ENCODE results near the gene IL4R.
"Not testable (repeated sequence)": the region's sequence is repeated elsewhere in the genome, so short reads cannot be mapped to it uniquely, and the experiment has no call there.

The IL4R gene

DNA sequence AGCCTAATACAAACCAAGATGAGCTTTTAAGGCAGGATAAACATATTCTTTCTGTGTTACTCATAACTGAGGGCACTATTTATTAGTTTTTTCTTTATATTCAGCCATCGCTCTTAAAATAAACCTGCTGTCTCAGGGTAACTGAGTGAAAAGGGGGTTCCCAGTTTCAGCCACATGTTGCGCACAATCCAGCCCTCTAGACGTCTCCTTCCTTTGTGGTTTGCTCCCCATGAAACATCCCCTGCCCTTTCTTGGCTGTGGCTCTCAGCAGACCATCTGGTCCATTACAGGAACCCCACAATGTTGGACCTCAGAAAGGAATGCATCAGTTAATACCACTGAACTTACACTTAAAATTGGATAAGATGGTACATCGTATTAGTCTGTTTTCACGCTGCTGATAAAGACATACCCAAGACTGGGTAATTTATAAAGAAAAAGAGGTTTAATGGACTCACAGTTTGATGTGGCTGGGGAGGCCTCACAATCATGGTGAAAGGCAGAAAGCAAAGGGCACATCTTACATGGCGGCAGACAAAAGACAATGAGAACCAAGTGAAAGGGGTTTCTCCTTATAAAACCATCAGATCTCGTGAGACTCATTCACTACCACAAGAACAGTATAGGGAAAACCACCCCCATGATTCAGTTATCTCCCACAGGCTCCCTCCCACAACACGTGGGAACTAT lies 75.6 kb downstream of the IL4R start:
- peaks cover 1% of the 10 kb centered on the region for H3K4me1 Mint-ChIP-seq
- ATAC-seq (ENCODE audit: low read depth), result peak; percentile 26

DNA sequence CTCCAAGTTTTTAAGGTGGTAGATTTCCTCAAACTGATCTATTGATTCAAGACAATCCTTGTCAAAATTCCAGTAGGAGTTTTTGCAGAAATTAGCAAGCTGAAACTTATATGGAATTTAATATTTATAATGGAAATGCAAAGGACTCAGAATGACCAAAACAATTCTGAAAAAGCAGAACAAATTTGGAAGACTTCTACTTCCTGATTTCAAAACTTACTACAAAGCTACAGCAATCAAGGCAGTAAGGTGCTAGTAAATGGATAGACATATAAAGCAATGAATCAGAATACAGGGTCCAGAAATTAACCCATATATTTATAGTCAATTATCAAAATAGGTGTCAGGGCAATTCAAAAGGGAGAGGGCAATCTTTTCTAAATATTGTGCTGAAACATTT lies 76.4 kb downstream of the IL4R start:
- Mint-ChIP-seq H3K27ac (no peak overlapping the region), H3K4me3 (no peak overlapping the region), H3K27me3 (peaks cover 16% of the 10 kb centered on the region), H3K9me3 (peaks cover 29% of the 10 kb centered on the region), H3K4me1 (no peaks in the 10 kb centered on the region), H3K36me3 (peaks cover 11% of the 10 kb centered on the region)
- no peak for ATAC-seq (ENCODE audit: low read depth)
- DNase-seq (ENCODE audit: low spot score in 2 of 2), result no peak

More for the DNA sequence above, 75.6 kb downstream of the IL4R start:
- DNase-seq (ENCODE audit: low spot score in 2 of 2), result no peak
- Mint-ChIP-seq H3K27ac (no peak overlapping the region), H3K9me3 (peaks cover 25% of the 10 kb centered on the region), H3K4me3 (no peak overlapping the region), H3K27me3 (peaks cover 16% of the 10 kb centered on the region), H3K36me3 (peaks cover 10% of the 10 kb centered on the region)

DNA sequence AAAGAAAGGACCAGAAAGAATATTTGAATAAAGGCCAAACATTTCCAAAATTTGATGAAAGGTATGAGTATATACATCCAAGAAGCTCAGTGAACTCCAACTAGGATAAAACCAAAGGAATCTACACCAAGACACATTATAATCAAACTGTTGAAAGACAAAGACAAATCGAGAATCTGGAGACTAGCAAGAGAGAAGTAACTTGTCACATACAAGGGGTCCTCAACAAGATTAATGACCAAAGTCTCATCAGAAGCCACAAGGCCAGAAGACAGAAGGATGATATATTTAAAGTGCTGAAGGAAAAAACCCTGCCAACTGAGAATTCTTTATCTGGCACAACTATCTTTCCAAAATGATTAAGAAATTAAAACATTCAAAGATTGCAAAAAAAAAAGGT lies 78.9 kb downstream of the IL4R start:
- Mint-ChIP-seq H3K4me3 (no peak overlapping the region), H3K9me3 (peaks cover 36% of the 10 kb centered on the region), H3K27ac (no peak overlapping the region), H3K4me1 (peaks cover 3% of the 10 kb centered on the region), H3K36me3 (peaks cover 11% of the 10 kb centered on the region), H3K27me3 (peaks cover 12% of the 10 kb centered on the region)
- ATAC-seq (ENCODE audit: low read depth) (no peak), DNase-seq (ENCODE audit: low spot score in 2 of 2) (no peak)

DNA sequence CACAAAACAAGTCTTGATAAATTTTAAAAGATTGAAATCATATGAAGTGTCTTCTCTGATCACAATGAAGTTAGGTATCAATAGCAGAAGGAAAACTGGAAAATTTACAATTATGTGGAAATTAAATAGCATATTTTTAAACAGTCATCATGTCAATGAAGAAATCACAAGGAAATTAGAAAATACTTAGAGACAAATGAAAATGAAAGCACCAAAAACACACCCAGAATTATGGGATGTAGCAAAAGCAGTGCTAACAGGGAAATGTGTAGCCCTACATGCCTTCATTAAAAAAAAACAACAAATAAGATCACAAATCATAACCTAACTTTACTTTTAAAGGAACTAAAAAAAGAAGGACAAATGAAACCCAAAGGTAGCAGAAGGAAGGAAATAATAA lies 80.7 kb downstream of the IL4R start:
- Mint-ChIP-seq H3K27me3 (peaks cover 6% of the 10 kb centered on the region), H3K27ac (no peak overlapping the region), H3K4me3 (no peak overlapping the region), H3K36me3 (peaks cover 11% of the 10 kb centered on the region), H3K9me3 (peaks cover 36% of the 10 kb centered on the region), H3K4me1 (peaks cover 11% of the 10 kb centered on the region)
- ATAC-seq (ENCODE audit: low read depth) (no peak), DNase-seq (ENCODE audit: low spot score in 2 of 2) (no peak)

DNA sequence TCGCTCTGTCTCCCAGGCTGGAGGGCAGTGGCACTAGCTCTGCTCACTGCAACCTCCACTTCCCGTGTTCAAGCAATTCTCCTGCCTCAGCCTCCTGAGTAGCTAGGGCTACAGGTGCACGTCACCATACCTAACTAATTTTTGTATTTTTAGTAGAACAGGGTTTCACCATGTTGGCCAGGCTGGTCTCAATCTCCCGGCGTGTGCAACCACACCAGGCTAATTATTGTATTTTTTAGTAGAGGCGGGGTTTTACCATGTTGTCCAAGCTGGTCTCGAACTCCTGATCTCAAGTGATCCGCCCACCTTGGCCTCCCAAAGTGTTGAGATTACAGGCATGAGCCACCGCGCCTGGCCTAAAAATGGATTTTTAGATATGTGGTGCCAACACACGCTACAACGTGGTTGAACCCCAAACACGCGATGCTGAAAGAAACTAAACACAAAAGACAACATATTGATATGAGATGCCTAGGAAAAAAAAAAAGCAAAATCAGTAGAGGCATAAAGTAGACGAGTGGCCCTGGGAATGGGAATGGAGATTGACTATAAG lies 84.6 kb downstream of the IL4R start:
- peak overlapping the region; percentile 54 for H3K4me3 Mint-ChIP-seq

DNA sequence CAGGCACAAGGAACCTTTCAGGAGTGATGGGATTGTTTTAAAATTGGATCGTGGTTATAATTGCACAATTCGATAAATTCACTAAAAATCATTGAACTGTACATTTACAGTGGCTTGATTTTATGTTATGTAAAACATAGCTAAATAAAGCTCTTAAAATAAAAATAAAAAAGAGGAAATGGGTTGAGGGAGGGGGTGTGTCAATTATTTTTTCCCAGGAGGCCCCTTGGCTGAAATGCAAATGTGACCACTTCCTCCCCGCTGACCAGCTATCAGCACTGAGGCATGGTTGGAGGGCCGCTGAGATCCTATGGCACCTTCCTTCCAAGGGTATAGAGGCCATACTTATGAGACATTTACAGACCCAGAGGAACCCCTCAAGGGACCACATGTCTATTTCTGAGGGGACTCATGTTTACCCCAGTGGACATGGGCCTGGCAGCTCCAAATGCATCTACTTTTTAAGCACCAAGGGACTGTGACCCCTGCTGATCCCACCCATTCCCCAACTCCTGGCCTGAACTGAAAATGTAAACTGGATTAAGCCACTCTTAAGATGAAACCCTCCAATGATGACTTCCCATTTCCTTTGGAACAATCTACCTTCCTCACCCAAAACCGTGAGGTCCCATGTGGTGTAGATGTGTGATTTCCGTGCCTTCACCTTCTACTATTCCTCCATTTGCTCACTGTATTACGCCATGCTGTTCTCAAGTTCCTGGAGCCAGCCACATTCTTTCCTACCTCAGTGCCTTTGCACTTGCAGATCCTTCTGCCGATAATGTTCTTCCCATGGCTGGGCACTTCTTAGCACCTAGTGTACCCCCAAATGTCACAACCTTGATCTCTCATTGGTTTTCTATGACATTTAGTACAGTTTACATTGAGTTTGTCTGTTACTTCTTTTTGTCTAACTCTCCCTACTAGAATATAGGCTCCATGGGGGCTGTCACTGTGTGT lies 85.4 kb downstream of the IL4R start:
- Mint-ChIP-seq H3K4me1 (peaks cover 49% of the 10 kb centered on the region), H3K27me3 (peaks cover 3% of the 10 kb centered on the region), H3K36me3 (peaks cover 4% of the 10 kb centered on the region), H3K27ac (no peak overlapping the region), H3K9me3 (peaks cover 18% of the 10 kb centered on the region), H3K4me3 (peak overlapping the region; percentile 54)
- ATAC-seq (ENCODE audit: low read depth) (peak; percentile 20), DNase-seq (ENCODE audit: low spot score in 2 of 2) (no peak)

More for the DNA sequence above, 84.6 kb downstream of the IL4R start:
- ATAC-seq (ENCODE audit: low read depth); H3K27me3 Mint-ChIP-seq; H3K27ac Mint-ChIP-seq; H3K36me3 Mint-ChIP-seq; DNase-seq (ENCODE audit: low spot score in 2 of 2): not testable (repeated sequence)
- Mint-ChIP-seq H3K9me3 (peaks cover 22% of the 10 kb centered on the region), H3K4me1 (peaks cover 43% of the 10 kb centered on the region)

DNA sequence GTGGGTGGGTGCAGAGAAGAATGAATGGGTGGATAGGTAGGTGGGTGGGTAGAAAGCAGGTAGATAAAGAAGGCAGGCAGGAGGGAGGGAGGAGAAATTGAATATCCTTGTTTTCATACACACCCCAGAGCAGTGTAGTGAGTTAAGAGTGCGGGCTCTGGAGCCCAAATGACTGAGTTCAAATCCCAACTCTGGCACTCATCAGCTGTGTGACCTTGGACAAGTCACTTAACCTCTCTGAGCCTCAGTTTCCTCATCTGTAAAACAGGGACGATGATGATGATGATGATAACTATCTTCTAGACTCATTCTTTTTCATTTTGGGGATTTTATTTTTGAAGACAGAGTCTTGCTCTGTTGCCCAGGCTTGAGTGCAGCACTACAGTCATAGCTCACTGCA lies 86.2 kb downstream of the IL4R start:
- DNase-seq (ENCODE audit: low spot score in 2 of 2) (no peak), ATAC-seq (ENCODE audit: low read depth) (no peak)
- H3K27ac Mint-ChIP-seq, result no peak overlapping the region
- H3K4me3 Mint-ChIP-seq, result no peak overlapping the region
- H3K4me1 Mint-ChIP-seq, result peaks cover 53% of the 10 kb centered on the region
- H3K27me3 Mint-ChIP-seq, result peaks cover 6% of the 10 kb centered on the region
- H3K9me3 Mint-ChIP-seq, result peaks cover 10% of the 10 kb centered on the region
- H3K36me3 Mint-ChIP-seq, result no peaks in the 10 kb centered on the region

DNA sequence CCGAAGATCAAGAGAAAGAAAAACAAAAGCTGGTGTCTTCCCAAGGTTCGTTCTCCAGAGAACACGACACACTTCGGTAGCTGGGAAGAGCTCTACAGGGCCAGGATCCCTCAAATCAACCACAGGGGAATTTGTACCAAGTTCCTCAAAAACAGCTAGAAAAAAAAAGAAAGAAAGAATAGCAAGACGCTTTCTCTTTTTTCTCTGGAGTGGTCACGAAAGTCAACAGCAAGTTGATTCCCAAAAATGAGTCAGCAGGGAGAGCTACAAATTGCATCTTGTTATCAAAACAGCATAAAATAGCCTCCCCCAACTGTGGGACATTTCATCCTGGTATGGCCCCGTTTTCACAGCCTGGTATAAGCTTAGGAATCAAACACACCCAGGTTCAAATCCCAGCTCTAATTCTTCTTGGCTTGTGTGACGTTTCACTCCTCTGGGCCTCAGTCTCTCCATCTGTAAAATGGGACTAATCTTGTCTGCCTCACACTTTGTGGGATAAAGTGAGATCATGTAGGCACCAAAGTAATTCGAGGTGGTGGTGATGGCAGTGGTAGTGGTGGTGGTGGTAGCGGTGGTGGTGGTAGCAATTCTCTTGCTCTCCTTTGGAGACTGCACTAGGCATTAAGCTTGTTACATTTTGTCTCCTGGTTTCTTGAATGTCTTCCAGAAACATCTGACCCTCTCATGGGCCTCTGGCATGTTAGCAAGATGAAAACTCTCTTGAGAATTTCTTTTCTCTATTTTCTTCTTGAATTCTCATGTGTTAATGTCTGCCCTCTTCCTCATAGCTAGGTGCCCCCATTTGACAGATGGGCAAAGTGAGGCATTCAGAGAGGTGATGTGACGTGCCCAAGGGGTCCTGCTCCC lies 87.2 kb downstream of the IL4R start:
- Mint-ChIP-seq H3K4me1 (peaks cover 54% of the 10 kb centered on the region), H3K36me3 (no peaks in the 10 kb centered on the region), H3K27ac (peak overlapping the region; percentile 90), H3K4me3 (peak overlapping the region; percentile 15), H3K9me3 (peaks cover 5% of the 10 kb centered on the region), H3K27me3 (peaks cover 3% of the 10 kb centered on the region)
- no peak for ATAC-seq (ENCODE audit: low read depth)
- DNase-seq (ENCODE audit: low spot score in 2 of 2), result no peak

DNA sequence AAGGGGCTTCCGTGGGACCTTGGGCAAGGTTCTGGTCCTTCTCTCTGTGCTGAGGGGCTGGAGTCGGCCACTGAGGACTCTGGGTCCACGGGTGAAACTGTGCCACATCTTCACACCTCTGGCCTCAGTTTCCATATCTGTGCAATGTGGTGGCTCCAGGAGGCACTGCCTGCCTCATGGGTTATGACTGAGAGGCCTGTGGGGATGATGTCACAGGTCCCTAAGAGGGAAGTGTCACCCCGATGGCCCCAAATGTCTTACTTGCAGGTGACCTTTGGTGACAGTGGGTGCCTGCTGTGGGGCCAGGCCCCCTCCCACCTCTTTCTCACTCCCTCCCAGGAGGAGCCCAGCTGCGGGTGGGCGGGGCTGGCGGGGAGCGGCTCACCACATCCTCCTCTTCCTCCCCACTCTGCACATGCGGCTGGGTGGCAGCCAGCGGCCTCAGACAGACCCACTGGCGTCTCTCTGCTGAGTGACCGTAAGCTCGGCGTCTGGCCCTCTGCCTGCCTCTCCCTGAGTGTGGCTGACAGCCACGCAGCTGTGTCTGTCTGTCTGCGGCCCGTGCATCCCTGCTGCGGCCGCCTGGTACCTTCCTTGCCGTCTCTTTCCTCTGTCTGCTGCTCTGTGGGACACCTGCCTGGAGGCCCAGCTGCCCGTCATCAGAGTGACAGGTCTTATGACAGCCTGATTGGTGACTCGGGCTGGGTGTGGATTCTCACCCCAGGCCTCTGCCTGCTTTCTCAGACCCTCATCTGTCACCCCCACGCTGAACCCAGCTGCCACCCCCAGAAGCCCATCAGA lies 88.2 kb downstream of the IL4R start, which contains the start of gene IL21R:
IL21R (plus strand) TSS at position 407 of the 801 bp plus-strand sequence. CDS start 27,898 bp downstream, outside the sequence.
- peak; percentile 64 for ATAC-seq (ENCODE audit: low read depth)
- H3K9me3 Mint-ChIP-seq, result peaks cover 3% of the 10 kb centered on the region
- peak within 1 kb of the TSS; percentile 80 for H3K4me3 Mint-ChIP-seq
- H3K27me3 Mint-ChIP-seq, result peaks cover 6% of the 10 kb centered on the region
- DNase-seq (ENCODE audit: low spot score in 2 of 2), result peak; percentile 68 to 78
- H3K36me3 Mint-ChIP-seq, result no peaks in the 10 kb centered on the region
- peaks cover 63% of the 10 kb centered on the region for H3K4me1 Mint-ChIP-seq
- H3K27ac Mint-ChIP-seq, result peak within 1 kb of the TSS; percentile 90

DNA sequence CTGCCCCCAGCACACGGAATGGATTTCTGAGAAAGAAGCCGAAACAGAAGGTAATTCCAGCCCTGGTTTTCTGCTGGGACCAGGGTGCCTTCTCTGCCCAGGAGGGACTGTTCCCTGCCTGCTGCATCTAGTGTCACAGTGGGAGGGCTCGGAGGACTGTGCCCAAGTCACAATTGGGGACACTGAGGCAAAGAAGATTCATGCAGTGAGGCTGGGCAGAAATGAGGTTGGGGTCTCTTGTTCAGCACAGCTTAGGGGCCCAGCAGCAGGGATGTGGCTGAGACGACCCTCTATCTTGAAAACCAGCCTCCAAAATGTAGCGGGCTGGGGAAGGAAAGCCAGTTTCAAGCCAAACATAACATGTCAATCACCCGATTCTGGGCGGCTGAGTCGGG lies 88.8 kb downstream of the IL4R start:
- DNase-seq (ENCODE audit: low spot score in 2 of 2) (no peak), ATAC-seq (ENCODE audit: low read depth) (no peak)
- H3K27ac Mint-ChIP-seq, result peak overlapping the region; percentile 90
- no peaks in the 10 kb centered on the region for H3K36me3 Mint-ChIP-seq
- H3K4me1 Mint-ChIP-seq, result peaks cover 63% of the 10 kb centered on the region
- peaks cover 9% of the 10 kb centered on the region for H3K27me3 Mint-ChIP-seq
- peaks cover 3% of the 10 kb centered on the region for H3K9me3 Mint-ChIP-seq
- H3K4me3 Mint-ChIP-seq, result peak overlapping the region; percentile 80

DNA sequence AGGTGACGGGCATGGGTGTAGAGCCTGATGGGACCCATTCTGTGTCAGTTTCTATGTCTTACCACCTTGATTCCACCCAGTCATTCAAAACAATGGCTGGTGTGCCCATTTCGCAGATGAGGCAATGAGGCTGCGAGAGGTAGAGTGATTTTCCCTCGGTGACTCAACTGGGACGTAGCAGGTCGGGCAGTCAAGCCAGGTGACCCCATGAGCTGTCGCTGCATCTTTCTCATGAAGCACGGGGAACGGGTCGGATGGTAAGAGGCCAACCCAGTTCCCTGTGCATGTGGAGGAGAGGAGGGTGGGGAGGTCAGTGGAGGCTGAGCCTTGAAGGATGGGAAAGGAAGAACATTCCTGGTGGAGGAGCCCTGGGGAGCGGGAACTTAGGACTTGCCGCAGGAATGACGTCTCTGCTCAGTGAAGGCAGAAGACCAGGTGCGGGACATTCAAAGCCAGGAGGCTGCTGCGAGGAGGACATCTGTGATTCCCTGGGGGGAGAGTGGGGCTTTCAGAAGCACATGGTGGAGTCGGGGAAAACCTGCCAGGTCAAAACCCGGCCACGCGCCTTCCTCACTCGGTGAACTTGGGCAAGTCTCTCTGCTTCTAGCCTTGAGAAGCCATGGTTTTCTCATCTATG lies 89.3 kb downstream of the IL4R start:
- peak; percentile 54 for ATAC-seq (ENCODE audit: low read depth)

DNA sequence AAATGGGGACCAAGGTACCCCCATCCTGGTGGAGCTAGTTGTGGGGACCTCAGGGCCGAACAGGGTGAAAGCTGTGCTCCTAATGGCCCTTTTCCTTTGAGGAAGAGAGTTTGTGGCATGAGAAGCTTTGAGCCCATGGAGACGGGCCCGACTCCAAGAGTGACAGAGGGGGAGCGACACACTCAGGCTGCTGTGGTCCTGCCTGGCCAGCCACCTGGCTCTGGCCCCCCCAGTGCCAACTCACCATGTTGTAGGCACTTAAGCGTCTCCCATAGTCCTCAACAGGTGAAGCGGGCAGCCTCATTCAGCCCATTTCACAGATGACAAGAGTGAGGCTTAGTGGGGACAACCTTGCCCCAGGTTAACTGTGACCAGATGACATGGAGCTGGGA lies 89.8 kb downstream of the IL4R start:
- H3K9me3 Mint-ChIP-seq, result peaks cover 3% of the 10 kb centered on the region
- H3K36me3 Mint-ChIP-seq, result no peaks in the 10 kb centered on the region
- peak overlapping the region; percentile 80 for H3K4me3 Mint-ChIP-seq
- no peak for ATAC-seq (ENCODE audit: low read depth)
- H3K27ac Mint-ChIP-seq, result peak overlapping the region; percentile 90
- peaks cover 69% of the 10 kb centered on the region for H3K4me1 Mint-ChIP-seq
- H3K27me3 Mint-ChIP-seq, result peaks cover 9% of the 10 kb centered on the region
- DNase-seq (ENCODE audit: low spot score in 2 of 2), result no peak

More for the DNA sequence above, 89.3 kb downstream of the IL4R start:
- DNase-seq (ENCODE audit: low spot score in 2 of 2), result peak; percentile 66 to 72
- H3K27me3 Mint-ChIP-seq, result peaks cover 9% of the 10 kb centered on the region
- peak overlapping the region; percentile 80 for H3K4me3 Mint-ChIP-seq
- H3K9me3 Mint-ChIP-seq, result peaks cover 3% of the 10 kb centered on the region
- H3K36me3 Mint-ChIP-seq, result no peaks in the 10 kb centered on the region
- peak overlapping the region; percentile 90 for H3K27ac Mint-ChIP-seq
- H3K4me1 Mint-ChIP-seq, result peaks cover 66% of the 10 kb centered on the region

All from memory B cell (primary cell).